Right lobe of liver (tissue), 4 donors: ENCODE results near the gene POMT2.

Experiments
- POLR2A ChIP-seq: fragments of 450-650 bp; IDR thresholded peaks from one replicate; pipeline ENCODE4 v1.6.1; 2017; ENCODE audit warnings: antibody characterized with exemption, mild to moderate bottlenecking
- TF ChIP-seq, protein P1 (sequence below), 4 donors: fragments of 200-600 bp in 3 of 4; fragments of 450-650 bp in 1 of 4; IDR thresholded peaks; one replicate each; pipeline versions ENCODE4 v1.5.1 to v1.8.0; 2016 to 2022; ENCODE audit warnings: antibody characterized with exemption in 4 of 4, mild to moderate bottlenecking in 2 of 4
- donor health status: DM: no; HTN: no; CAD: no.
- donor health status: DM: no; HTN: no; CAD: no.
- donor health status: DM: no; HTN: yes; CAD: no.

DNA sequence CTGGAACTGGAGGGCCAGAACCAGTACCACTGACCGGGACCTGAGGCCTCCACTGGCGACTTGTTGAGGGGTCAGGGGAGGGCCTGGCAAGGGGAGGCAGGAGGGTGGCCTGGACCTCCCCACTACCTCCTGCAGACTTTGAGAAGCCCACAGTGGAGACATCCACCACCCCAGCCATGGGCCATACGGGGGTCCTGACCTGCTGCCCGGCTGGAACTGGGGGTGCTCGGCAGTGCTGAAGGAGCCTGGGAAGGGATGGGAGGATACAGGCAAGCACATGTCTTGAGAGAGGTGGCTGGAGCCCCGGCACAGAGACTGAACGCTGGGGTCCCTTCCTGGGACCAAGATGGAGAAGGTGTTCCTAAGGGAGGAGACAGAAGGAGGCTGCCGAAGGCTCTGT, 64.0 kb downstream of the POMT2 start:
- TF ChIP-seq, protein P1, sequence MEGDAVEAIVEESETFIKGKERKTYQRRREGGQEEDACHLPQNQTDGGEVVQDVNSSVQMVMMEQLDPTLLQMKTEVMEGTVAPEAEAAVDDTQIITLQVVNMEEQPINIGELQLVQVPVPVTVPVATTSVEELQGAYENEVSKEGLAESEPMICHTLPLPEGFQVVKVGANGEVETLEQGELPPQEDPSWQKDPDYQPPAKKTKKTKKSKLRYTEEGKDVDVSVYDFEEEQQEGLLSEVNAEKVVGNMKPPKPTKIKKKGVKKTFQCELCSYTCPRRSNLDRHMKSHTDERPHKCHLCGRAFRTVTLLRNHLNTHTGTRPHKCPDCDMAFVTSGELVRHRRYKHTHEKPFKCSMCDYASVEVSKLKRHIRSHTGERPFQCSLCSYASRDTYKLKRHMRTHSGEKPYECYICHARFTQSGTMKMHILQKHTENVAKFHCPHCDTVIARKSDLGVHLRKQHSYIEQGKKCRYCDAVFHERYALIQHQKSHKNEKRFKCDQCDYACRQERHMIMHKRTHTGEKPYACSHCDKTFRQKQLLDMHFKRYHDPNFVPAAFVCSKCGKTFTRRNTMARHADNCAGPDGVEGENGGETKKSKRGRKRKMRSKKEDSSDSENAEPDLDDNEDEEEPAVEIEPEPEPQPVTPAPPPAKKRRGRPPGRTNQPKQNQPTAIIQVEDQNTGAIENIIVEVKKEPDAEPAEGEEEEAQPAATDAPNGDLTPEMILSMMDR (IDR thresholded peaks at IDR 0.05) = no peak
- no peak for TF ChIP-seq POLR2A
